HepG2 (cell line): ENCODE data around the gene POLA2. TPM values are rescaled to one million over a fixed set of nuclear protein-coding genes. Genes with fewer than 3 reads are reported as not detected.

Experiments
- ARHGAP35 ChIP-seq: sonication (generic); formaldehyde crosslinking; IDR thresholded peaks from 2 replicates; pipeline ENCODE4 v1.9.0; 2022; ENCODE audit warnings: mild to moderate bottlenecking, inconsistent platforms, moderate library complexity, missing genetic modification reagents, borderline replicate concordance
- BRCA1 ChIP-seq: sonication (generic); formaldehyde crosslinking; IDR thresholded peaks from 2 replicates; pipeline ENCODE4 v1.4.0; 2020; ENCODE audit warnings: missing genetic modification reagents
- ELF1 ChIP-seq: sonication (generic); formaldehyde crosslinking; IDR thresholded peaks from 2 replicates; pipeline ENCODE4 v1.4.0; 2020; ENCODE audit warnings: missing genetic modification reagents
- GABPB1 ChIP-seq: IDR thresholded peaks from 2 replicates; pipeline ENCODE4 v1.6.1; 2016; ENCODE audit warnings: mild to moderate bottlenecking, missing genetic modification reagents, moderate library complexity, missing compliant biosample characterization
- GATAD2A ChIP-seq: IDR thresholded peaks from 2 replicates; pipeline ENCODE4 v1.6.1; 2016
- MED8 ChIP-seq: sonication (generic); formaldehyde crosslinking; IDR thresholded peaks from 2 replicates; pipeline ENCODE4 v1.8.1; 2023; ENCODE audit warnings: mild to moderate bottlenecking, missing genetic modification reagents; ENCODE audit not compliant: insufficient replicate concordance
- MIER3 ChIP-seq: IDR thresholded peaks from 2 replicates; pipeline ENCODE4 v1.6.1; 2016; ENCODE audit warnings: missing compliant biosample characterization, borderline replicate concordance
- SMC3 ChIP-seq: IDR thresholded peaks from 2 replicates; pipeline ENCODE4 v1.6.1; 2011; ENCODE audit warnings: low read length, improper control_type of control experiment
- U2AF1 ChIP-seq: fragments of 200-400 bp; formaldehyde crosslinking; optimal IDR thresholded peaks from 2 replicates; pipeline ENCODE3; 2017; ENCODE audit warnings: mild to moderate bottlenecking, low read depth, low read length
- ZMYM4 ChIP-seq: sonication (generic); formaldehyde crosslinking; IDR thresholded peaks from 2 replicates; pipeline ENCODE4 v1.8.1; 2023; ENCODE audit warnings: mild to moderate bottlenecking, missing genetic modification reagents
- ZNF564 ChIP-seq: sonication (generic); formaldehyde crosslinking; IDR thresholded peaks from 2 replicates; pipeline ENCODE4 v1.8.1; 2023; ENCODE audit warnings: mild to moderate bottlenecking, missing genetic modification reagents
- polyA plus RNA-seq, 8 experiments: library from polyadenylated mRNA; depleted of rRNA in 3 of 8; stranded (reverse) in 7 of 8; unstranded in 1 of 8; fragments of >200 nt; fragmentation: Illumina TruSeq in 4 of 8; extraction: Trizol in 4 of 8; gene quantifications; 2 replicates each; pipeline versions ENCODE4 v1.2.1 to v1.2.3, GENCODE V29; 2011 to 2016; ENCODE audit warnings: low read depth in 4 of 8, missing spikeins in 1 of 8, mixed read lengths in 1 of 8; ENCODE audit not compliant: insufficient read depth in 1 of 8
- total RNA-seq, 5 experiments: library from RNA; depleted of rRNA; stranded (reverse); fragments of >200 nt; fragmentation: Illumina TruSeq; extraction: Trizol; gene quantifications; 2 replicates each; pipeline ENCODE4 v1.2.3, GENCODE V29; 2016; ENCODE audit warnings: low read depth in 1 of 5
- TF ChIP-seq, protein P1 (sequence below): sonication (generic); formaldehyde crosslinking; IDR thresholded peaks from 2 replicates; pipeline ENCODE4 v1.4.0; 2020; ENCODE audit warnings: missing genetic modification reagents
- TF ChIP-seq, protein P2 (sequence below): sonication (generic); formaldehyde crosslinking; IDR thresholded peaks from 2 replicates; pipeline ENCODE4 v1.5.0; 2020; ENCODE audit warnings: mild to moderate bottlenecking, missing genetic modification reagents, borderline replicate concordance
- TF ChIP-seq, protein P3 (sequence below): sonication (generic); formaldehyde crosslinking; IDR thresholded peaks from 2 replicates; pipeline ENCODE4 v1.4.0; 2020; ENCODE audit warnings: missing genetic modification reagents, borderline replicate concordance

The POLA2 gene
- total and polyA plus RNA-seq, 2 of the 13 experiments (the other 11 are each of a cell fraction or from before 2014, with no cell fraction given) = 9.7 to 15.6 TPM

DNA sequence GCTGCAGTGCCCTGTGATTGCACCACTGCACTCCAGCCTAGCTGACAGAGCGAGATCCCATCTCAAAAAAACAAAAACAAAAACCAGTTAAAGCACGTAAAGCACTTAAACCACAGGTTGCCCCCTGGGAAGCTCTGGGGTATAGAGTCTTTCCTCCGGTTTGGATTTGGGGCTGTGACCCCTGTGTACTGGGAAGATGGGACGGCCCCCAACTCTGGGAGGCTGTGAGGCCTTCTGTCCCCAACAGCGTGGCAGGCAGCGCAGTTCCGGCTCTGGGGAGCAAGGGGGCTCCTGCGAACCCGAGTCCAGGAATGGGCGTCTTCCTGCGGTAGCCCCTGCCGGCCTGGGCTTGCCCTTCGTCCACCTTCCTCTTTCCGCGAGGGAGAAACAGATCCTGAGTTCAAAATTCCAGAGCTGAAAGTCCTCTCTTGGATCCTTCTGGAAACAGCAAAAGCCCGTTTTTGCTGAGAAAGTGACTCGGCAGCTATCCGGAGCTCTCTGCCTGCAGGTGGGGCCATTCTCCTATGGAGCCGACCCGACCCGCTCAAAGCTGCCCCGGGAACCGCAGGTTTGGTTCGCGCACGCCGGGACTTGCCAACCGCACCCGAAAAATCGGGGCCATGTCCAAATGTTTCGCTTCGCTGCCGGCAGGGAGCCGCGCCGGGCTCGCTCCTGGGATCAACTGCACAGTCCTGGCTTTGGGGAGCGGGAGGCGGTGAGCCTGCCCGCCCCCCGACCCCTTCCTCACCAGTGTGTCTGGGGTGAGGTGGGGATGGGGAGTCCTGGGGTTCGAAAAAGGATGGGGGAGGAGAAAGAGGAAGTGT lies 36.3 kb upstream of the POLA2 start (continued):
- TF ChIP-seq, protein P1, sequence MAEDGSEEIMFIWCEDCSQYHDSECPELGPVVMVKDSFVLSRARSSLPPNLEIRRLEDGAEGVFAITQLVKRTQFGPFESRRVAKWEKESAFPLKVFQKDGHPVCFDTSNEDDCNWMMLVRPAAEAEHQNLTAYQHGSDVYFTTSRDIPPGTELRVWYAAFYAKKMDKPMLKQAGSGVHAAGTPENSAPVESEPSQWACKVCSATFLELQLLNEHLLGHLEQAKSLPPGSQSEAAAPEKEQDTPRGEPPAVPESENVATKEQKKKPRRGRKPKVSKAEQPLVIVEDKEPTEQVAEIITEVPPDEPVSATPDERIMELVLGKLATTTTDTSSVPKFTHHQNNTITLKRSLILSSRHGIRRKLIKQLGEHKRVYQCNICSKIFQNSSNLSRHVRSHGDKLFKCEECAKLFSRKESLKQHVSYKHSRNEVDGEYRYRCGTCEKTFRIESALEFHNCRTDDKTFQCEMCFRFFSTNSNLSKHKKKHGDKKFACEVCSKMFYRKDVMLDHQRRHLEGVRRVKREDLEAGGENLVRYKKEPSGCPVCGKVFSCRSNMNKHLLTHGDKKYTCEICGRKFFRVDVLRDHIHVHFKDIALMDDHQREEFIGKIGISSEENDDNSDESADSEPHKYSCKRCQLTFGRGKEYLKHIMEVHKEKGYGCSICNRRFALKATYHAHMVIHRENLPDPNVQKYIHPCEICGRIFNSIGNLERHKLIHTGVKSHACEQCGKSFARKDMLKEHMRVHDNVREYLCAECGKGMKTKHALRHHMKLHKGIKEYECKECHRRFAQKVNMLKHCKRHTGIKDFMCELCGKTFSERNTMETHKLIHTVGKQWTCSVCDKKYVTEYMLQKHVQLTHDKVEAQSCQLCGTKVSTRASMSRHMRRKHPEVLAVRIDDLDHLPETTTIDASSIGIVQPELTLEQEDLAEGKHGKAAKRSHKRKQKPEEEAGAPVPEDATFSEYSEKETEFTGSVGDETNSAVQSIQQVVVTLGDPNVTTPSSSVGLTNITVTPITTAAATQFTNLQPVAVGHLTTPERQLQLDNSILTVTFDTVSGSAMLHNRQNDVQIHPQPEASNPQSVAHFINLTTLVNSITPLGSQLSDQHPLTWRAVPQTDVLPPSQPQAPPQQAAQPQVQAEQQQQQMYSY (CRISPR knock-in tag) = 0 out of 2 replicates have a peak, but pooled peaks have one; percentile 57
- TF ChIP-seq GATAD2A = peak; percentile 13; the same call in 1 of the 2 replicates
- TF ChIP-seq, protein P2, sequence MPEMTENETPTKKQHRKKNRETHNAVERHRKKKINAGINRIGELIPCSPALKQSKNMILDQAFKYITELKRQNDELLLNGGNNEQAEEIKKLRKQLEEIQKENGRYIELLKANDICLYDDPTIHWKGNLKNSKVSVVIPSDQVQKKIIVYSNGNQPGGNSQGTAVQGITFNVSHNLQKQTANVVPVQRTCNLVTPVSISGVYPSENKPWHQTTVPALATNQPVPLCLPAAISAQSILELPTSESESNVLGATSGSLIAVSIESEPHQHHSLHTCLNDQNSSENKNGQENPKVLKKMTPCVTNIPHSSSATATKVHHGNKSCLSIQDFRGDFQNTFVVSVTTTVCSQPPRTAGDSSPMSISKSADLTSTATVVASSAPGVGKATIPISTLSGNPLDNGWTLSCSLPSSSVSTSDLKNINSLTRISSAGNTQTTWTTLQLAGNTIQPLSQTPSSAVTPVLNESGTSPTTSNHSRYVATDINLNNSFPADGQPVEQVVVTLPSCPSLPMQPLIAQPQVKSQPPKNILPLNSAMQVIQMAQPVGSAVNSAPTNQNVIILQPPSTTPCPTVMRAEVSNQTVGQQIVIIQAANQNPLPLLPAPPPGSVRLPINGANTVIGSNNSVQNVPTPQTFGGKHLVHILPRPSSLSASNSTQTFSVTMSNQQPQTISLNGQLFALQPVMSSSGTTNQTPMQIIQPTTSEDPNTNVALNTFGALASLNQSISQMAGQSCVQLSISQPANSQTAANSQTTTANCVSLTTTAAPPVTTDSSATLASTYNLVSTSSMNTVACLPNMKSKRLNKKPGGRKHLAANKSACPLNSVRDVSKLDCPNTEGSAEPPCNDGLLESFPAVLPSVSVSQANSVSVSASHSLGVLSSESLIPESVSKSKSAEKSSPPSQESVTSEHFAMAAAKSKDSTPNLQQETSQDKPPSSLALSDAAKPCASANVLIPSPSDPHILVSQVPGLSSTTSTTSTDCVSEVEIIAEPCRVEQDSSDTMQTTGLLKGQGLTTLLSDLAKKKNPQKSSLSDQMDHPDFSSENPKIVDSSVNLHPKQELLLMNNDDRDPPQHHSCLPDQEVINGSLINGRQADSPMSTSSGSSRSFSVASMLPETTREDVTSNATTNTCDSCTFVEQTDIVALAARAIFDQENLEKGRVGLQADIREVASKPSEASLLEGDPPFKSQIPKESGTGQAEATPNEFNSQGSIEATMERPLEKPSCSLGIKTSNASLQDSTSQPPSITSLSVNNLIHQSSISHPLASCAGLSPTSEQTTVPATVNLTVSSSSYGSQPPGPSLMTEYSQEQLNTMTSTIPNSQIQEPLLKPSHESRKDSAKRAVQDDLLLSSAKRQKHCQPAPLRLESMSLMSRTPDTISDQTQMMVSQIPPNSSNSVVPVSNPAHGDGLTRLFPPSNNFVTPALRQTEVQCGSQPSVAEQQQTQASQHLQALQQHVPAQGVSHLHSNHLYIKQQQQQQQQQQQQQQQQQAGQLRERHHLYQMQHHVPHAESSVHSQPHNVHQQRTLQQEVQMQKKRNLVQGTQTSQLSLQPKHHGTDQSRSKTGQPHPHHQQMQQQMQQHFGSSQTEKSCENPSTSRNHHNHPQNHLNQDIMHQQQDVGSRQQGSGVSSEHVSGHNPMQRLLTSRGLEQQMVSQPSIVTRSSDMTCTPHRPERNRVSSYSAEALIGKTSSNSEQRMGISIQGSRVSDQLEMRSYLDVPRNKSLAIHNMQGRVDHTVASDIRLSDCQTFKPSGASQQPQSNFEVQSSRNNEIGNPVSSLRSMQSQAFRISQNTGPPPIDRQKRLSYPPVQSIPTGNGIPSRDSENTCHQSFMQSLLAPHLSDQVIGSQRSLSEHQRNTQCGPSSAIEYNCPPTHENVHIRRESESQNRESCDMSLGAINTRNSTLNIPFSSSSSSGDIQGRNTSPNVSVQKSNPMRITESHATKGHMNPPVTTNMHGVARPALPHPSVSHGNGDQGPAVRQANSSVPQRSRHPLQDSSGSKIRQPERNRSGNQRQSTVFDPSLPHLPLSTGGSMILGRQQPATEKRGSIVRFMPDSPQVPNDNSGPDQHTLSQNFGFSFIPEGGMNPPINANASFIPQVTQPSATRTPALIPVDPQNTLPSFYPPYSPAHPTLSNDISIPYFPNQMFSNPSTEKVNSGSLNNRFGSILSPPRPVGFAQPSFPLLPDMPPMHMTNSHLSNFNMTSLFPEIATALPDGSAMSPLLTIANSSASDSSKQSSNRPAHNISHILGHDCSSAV = no peak
- no peak for TF ChIP-seq ARHGAP35 (CRISPR knock-in tag)
- no peak for TF ChIP-seq MED8 (CRISPR knock-in tag)
- TF ChIP-seq U2AF1 = peak; percentile 37
- 0 out of 2 replicates have a peak, but pooled peaks have one; percentile 64 for TF ChIP-seq BRCA1
- TF ChIP-seq, protein P3, sequence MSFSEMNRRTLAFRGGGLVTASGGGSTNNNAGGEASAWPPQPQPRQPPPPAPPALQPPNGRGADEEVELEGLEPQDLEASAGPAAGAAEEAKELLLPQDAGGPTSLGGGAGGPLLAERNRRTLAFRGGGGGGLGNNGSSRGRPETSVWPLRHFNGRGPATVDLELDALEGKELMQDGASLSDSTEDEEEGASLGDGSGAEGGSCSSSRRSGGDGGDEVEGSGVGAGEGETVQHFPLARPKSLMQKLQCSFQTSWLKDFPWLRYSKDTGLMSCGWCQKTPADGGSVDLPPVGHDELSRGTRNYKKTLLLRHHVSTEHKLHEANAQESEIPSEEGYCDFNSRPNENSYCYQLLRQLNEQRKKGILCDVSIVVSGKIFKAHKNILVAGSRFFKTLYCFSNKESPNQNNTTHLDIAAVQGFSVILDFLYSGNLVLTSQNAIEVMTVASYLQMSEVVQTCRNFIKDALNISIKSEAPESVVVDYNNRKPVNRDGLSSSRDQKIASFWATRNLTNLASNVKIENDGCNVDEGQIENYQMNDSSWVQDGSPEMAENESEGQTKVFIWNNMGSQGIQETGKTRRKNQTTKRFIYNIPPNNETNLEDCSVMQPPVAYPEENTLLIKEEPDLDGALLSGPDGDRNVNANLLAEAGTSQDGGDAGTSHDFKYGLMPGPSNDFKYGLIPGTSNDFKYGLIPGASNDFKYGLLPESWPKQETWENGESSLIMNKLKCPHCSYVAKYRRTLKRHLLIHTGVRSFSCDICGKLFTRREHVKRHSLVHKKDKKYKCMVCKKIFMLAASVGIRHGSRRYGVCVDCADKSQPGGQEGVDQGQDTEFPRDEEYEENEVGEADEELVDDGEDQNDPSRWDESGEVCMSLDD (CRISPR knock-in tag) = peak; percentile 80; the same call in 1 of the 2 replicates
- TF ChIP-seq SMC3 = peak; percentile 29; the same call in 1 of the 2 replicates
- peak; percentile 56; the same call in 1 of the 2 replicates for TF ChIP-seq ELF1
- no peak for TF ChIP-seq ZMYM4 (CRISPR knock-in tag)
- TF ChIP-seq MIER3 = no peak; the same call in 1 of the 2 replicates
- TF ChIP-seq ZNF564 = 0 out of 2 replicates have a peak, but pooled peaks have one; percentile 33
- peak; percentile 52; the same call in 1 of the 2 replicates for TF ChIP-seq GABPB1 (CRISPR knock-in tag)
